HepG2 (cell line): ENCODE data around the gene RPL11. TPM values are rescaled to one million over a fixed set of nuclear protein-coding genes. Genes with fewer than 3 reads are reported as not detected.

Source experiments
- FOSL2 ChIP-seq: sonication (generic); formaldehyde crosslinking; IDR thresholded peaks from 2 replicates; pipeline ENCODE4 v1.4.0; 2020; ENCODE audit warnings: missing genetic modification reagents
- FOXA3 ChIP-seq: IDR thresholded peaks from 2 replicates; pipeline ENCODE4 v1.6.1; 2016; ENCODE audit warnings: missing genetic modification reagents, missing compliant biosample characterization
- HDAC2 ChIP-seq: sonication (generic); formaldehyde crosslinking; IDR thresholded peaks from 2 replicates; pipeline ENCODE4 v1.4.0; 2020; ENCODE audit warnings: missing genetic modification reagents
- KLF15 ChIP-seq: sonication (generic); formaldehyde crosslinking; IDR thresholded peaks from 2 replicates; pipeline ENCODE4 v1.8.1; 2023; ENCODE audit warnings: borderline replicate concordance, mild to moderate bottlenecking, inconsistent platforms, missing genetic modification reagents, mixed read lengths
- MTA3 ChIP-seq: sonication (generic); formaldehyde crosslinking; IDR thresholded peaks from 2 replicates; pipeline ENCODE4 v1.4.0; 2020; ENCODE audit warnings: missing genetic modification reagents
- NR0B2 ChIP-seq: sonication (generic); formaldehyde crosslinking; IDR thresholded peaks from 2 replicates; pipeline ENCODE4 v1.4.0; 2020; ENCODE audit warnings: mild to moderate bottlenecking, missing genetic modification reagents
- POLR2A ChIP-seq, 2 experiments: IDR thresholded peaks; 2 replicates each; pipeline ENCODE4 v1.6.1; 2011; ENCODE audit warnings: low read depth in 2 of 2, low read length in 2 of 2, mild to moderate bottlenecking in 1 of 2, moderate library complexity in 1 of 2; ENCODE audit not compliant: insufficient read depth in 1 of 2
- RFX5 ChIP-seq: IDR thresholded peaks from 2 replicates; pipeline ENCODE4 v1.6.1; 2011; ENCODE audit warnings: low read depth, low read length, improper control_type of control experiment
- SIN3B ChIP-seq: fragments of 150-350 bp; IDR thresholded peaks from 2 replicates; pipeline ENCODE4 v1.6.1; 2014; ENCODE audit warnings: low read length
- SNRNP70 ChIP-seq: fragments of 200-400 bp; formaldehyde crosslinking; IDR thresholded peaks from 2 replicates; pipeline ENCODE4 v1.6.1; 2017; ENCODE audit warnings: mild to moderate bottlenecking, low read depth, low read length, moderate library complexity
- TEAD3 ChIP-seq: optimal IDR thresholded peaks from 2 replicates; pipeline ENCODE3; 2016; ENCODE audit warnings: borderline replicate concordance
- THYN1 ChIP-seq: sonication (generic); formaldehyde crosslinking; IDR thresholded peaks from 2 replicates; pipeline ENCODE4 v1.8.1; 2023; ENCODE audit warnings: low read depth, mild to moderate bottlenecking, moderate library complexity, missing genetic modification reagents, borderline replicate concordance
- ZGPAT ChIP-seq: IDR thresholded peaks from 2 replicates; pipeline ENCODE4 v1.6.1; 2016; ENCODE audit warnings: mild to moderate bottlenecking
- ZNF180 ChIP-seq: sonication (generic); formaldehyde crosslinking; IDR thresholded peaks from 2 replicates; pipeline ENCODE4 v1.4.0; 2020; ENCODE audit warnings: low read depth, missing genetic modification reagents, borderline replicate concordance
- ZNF274 ChIP-seq: sonication (generic); formaldehyde crosslinking; IDR thresholded peaks from 2 replicates; pipeline ENCODE4 v1.5.1; 2020; ENCODE audit warnings: mild to moderate bottlenecking, missing genetic modification reagents
- ZNF318 ChIP-seq: sonication (generic); formaldehyde crosslinking; IDR thresholded peaks from 2 replicates; pipeline ENCODE4 v1.4.0; 2020; ENCODE audit warnings: mild to moderate bottlenecking, missing genetic modification reagents
- ZNF329 ChIP-seq: sonication (generic); formaldehyde crosslinking; IDR thresholded peaks from 2 replicates; pipeline ENCODE4 v1.9.0; 2021; ENCODE audit warnings: low read depth, mild to moderate bottlenecking, missing genetic modification reagents
- ZNF746 ChIP-seq: sonication (generic); formaldehyde crosslinking; IDR thresholded peaks from 2 replicates; pipeline ENCODE4 v1.8.0; 2022; ENCODE audit warnings: mild to moderate bottlenecking, missing genetic modification reagents
- polyA plus RNA-seq, 8 experiments: library from polyadenylated mRNA; depleted of rRNA in 3 of 8; stranded (reverse) in 7 of 8; unstranded in 1 of 8; fragments of >200 nt; fragmentation: Illumina TruSeq in 4 of 8; extraction: Trizol in 4 of 8; gene quantifications; 2 replicates each; pipeline versions ENCODE4 v1.2.1 to v1.2.3, GENCODE V29; 2011 to 2016; ENCODE audit warnings: low read depth in 4 of 8, missing spikeins in 1 of 8, mixed read lengths in 1 of 8; ENCODE audit not compliant: insufficient read depth in 1 of 8
- total RNA-seq, 5 experiments: library from RNA; depleted of rRNA; stranded (reverse); fragments of >200 nt; fragmentation: Illumina TruSeq; extraction: Trizol; gene quantifications; 2 replicates each; pipeline ENCODE4 v1.2.3, GENCODE V29; 2016; ENCODE audit warnings: low read depth in 1 of 5

Gene RPL11
- total and polyA plus RNA-seq, 2 of the 13 experiments (the other 11 are each of a cell fraction or from before 2014, with no cell fraction given): 1,682 to 2,010 TPM

DNA sequence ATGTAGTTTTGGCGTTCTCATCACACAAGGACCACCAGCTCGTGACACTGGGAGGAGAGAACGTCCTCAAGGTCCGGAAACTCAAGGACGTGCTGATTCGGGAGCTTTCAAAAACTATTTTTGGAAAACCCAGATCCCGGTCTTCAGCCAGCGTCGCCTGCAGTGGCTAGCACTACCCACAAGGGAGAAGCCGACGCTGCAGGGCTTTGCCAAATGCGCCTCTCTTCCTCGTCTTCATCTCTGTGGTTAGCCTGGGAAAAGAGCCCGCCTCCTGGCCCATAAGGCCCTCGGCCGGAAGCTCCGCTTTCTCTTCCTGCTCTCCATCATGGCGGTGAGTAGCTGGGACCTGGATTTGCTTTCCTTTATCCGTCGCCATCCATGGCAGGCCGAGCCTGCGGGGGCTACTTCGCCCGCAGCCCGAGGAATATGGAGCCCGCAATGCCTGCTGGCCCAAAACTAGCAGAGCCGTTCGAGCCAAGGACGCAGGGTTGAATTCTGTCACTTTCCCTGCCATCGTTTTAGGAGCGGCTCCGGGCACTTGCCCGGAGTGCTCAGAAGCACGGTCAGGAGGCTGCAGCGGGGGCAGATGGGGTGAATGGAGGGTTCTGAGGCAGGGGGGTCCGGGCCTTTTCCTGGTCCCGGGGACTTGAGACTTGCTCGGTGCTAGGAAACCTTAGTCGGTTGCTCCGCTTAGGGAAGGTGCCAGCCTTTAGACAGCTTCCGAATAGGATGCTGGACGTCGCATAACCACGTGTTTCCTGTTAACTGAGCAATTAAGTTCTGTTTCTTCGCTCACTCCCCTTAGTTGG is at the start of gene RPL11 (continued):
- TF ChIP-seq ZNF180 (CRISPR knock-in tag): no peak
- 0 out of 2 replicates have a peak, but pooled peaks have one; percentile 80 for TF ChIP-seq THYN1 (CRISPR knock-in tag)
- 0 out of 2 replicates have a peak, but pooled peaks have one; percentile 41 for TF ChIP-seq RFX5
- TF ChIP-seq SNRNP70: no peak
- TF ChIP-seq ZGPAT: peak; percentile 79
- peak; percentile 59; the same call in 1 of the 2 replicates for TF ChIP-seq ZNF318
- TF ChIP-seq NR0B2: peak; percentile 78; the same call in 1 of the 2 replicates
- peak; percentile 43; the same call in 1 of the 2 replicates for TF ChIP-seq ZNF274 (CRISPR knock-in tag)
- TF ChIP-seq KLF15 (CRISPR knock-in tag): 0 out of 2 replicates have a peak, but pooled peaks have one; percentile 30
- peak; percentile 71 for TF ChIP-seq HDAC2 (CRISPR knock-in tag)
- TF ChIP-seq FOXA3 (CRISPR knock-in tag): no peak
- no peak for TF ChIP-seq ZNF329 (CRISPR knock-in tag)
- TF ChIP-seq ZNF746 (CRISPR knock-in tag): no peak
- TF ChIP-seq FOSL2 (CRISPR knock-in tag): peak; percentile 17; the same call in 1 of the 2 replicates
- peak; percentile 94 to 99 for TF ChIP-seq POLR2A (IDR thresholded peaks at IDR 0.05; ENCODE audit: insufficient read depth in 1 of 2, low read depth in 2 of 2, low read length in 2 of 2)
- peak; percentile 27 for TF ChIP-seq TEAD3 (CRISPR knock-in tag)
- TF ChIP-seq SIN3B: peak; percentile 16; the same call in 1 of the 2 replicates
- no peak for TF ChIP-seq MTA3 (CRISPR knock-in tag)
